Lower lobe of right lung (tissue), 2 donors: Measurements from ENCODE around the gene ZYG11A. TPM values are rescaled to one million over a fixed set of nuclear protein-coding genes. Genes with fewer than 3 reads are reported as not detected.

Experiments
- ATAC-seq, 2 donors: fragments of 200-7000 bp; cut with Tn5 transposase; one replicate each; pipeline ENCODE4 v1.9.1; 2020 to 2022; ENCODE audit warnings: mild to moderate bottlenecking in 2 of 2, moderate library complexity in 2 of 2
- DNase-seq: peaks from one replicate; pipeline ENCODE4 v3.0.0-alpha.2; 2020
- H3K27ac ChIP-seq: fragments of 200-600 bp; one replicate; pipeline ENCODE4 v1.8.0; 2022
- H3K27me3 ChIP-seq: fragments of 200-600 bp; one replicate; pipeline ENCODE4 v1.8.0; 2022; ENCODE audit warnings: low read depth
- H3K36me3 ChIP-seq: fragments of 200-600 bp; one replicate; pipeline ENCODE4 v1.8.0; 2022; ENCODE audit warnings: mild to moderate bottlenecking
- H3K4me1 ChIP-seq: fragments of 200-600 bp; one replicate; pipeline ENCODE4 v1.8.0; 2022
- H3K4me3 ChIP-seq: fragments of 200-600 bp; one replicate; pipeline ENCODE4 v1.8.0; 2022; ENCODE audit warnings: mild to moderate bottlenecking
- H3K9me3 ChIP-seq: fragments of 200-600 bp; one replicate; pipeline ENCODE4 v1.8.0; 2022
- CTCF ChIP-seq: fragments of 200-600 bp; IDR thresholded peaks from one replicate; pipeline ENCODE4 v1.8.0; 2022; ENCODE audit warnings: antibody characterized with exemption, mild to moderate bottlenecking
- intact Hi-C: fragments of 100-400 bp; cut with DNase I; formaldehyde crosslinking; loops from one replicate; pipeline ENCODE4 v1.11.0; 2022
- total RNA-seq: library from RNA; stranded (reverse); fragmentation: NEBNext Ultra II Directional; extraction: Animal tissue kit (Norgen Biotek cat#: 25700); gene quantifications from one replicate; pipeline ENCODE4 v1.2.1, GENCODE V29; 2021
- donor health status: DM: no; HTN: yes; CAD: no; lungs with severe emphysema.

ZYG11A gene
- total RNA-seq, 1 donor from 2014 or later, result not detected

DNA sequence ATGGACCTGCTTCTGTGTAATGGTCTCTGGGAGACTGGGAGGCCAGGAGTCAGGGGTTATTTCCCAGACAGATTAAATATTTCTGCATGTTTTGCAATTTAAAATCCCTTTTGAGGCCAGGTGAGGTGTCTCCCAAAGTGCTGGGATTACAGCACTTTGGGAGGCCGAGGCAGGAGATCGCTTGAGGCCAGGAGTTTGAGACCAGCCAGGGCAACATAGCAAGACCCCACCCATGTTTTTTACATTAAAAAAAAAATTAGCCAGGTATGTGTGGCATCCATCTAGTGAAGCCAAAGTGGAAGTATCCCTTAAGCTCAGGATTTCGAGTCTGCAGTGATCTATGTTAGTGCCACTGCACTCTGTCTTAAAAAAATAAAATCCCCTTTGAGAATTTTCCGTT is 44.9 kb downstream of the ZYG11A start:
- Histone ChIP-seq H3K27ac (no peak overlapping the region), H3K4me3 (no peak overlapping the region), H3K27me3 (no peaks in the 10 kb centered on the region), H3K4me1 (no peaks in the 10 kb centered on the region), H3K9me3 (no peaks in the 10 kb centered on the region), H3K36me3 (no peaks in the 10 kb centered on the region)
- intact Hi-C loops, result no loop called here
- no peak for DNase-seq
- ATAC-seq, result no peak
- no peak for TF ChIP-seq CTCF

DNA sequence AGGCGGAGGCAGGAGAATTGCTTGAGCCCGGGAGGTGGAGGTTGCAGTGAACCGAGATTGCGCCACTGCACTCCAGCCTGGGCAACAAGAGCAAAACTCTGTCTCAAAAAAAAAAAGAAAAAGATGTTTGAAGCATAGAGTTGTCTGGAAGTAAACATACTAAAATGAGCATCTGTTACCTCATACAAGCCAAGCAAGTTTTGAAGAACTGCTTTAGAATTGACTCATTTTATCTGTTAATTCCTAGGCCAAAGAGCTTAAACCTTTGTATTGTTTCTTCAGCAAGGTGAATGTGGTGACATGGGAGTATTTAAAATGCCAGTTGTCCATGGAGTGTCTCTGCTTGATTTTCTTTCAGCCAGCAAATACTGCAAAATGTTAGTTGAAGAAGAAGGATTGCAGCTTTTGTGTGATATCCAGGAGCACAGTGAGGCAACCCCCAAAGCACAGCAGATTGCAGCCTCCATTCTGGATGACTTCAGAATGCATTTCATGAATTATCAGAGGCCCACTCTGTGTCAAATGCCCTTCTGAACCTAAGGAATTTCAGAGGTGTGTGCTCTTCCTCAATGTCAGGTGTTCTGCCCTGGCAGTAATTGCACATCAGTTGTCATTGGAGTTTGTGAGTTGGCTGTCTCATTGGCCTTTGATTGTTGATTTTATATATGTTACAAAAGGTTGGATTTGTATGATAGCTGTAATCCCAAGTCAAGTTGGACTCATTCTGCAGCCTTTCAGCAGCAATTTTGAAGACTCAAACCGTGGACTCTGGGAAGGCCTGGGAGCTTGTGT is 50.1 kb downstream of the ZYG11A start:
- Histone ChIP-seq H3K4me3 (no peak overlapping the region), H3K27me3 (no peaks in the 10 kb centered on the region), H3K36me3 (peaks cover 31% of the 10 kb centered on the region), H3K9me3 (no peaks in the 10 kb centered on the region), H3K4me1 (no peaks in the 10 kb centered on the region), H3K27ac (no peak overlapping the region)
- no peak for TF ChIP-seq CTCF
- no peak for DNase-seq
- no peak for ATAC-seq
- intact Hi-C loops, result no loop called here

DNA sequence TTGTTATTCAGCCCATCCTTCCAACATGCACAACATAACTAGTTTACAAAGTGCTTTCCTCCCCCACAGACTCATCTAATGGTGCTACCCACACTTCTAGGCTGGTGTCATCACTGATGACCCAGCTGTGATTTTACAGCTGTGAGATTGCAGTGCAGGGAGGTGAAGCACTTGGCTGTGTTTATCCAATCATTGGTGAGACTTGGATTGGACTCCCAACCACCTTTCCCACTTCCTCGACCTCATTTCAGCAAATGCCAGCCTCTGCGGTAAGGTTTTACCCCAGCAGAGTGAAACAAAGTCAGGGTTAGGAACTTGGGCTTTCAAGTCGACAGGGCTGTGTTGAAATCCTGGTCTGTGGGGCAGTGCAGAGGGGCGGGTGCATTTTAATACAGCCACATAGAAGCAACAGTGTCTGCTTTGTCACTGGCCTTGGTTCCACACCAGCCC is 56.9 kb downstream of the ZYG11A start:
- no peak overlapping the region for H3K4me3 ChIP-seq
- H3K27me3 ChIP-seq, result no peaks in the 10 kb centered on the region
- no peaks in the 10 kb centered on the region for H3K4me1 ChIP-seq
- peaks cover 48% of the 10 kb centered on the region for H3K36me3 ChIP-seq
- ATAC-seq, result no peak
- H3K9me3 ChIP-seq, result no peaks in the 10 kb centered on the region
- no peak overlapping the region for H3K27ac ChIP-seq
- intact Hi-C loops, result no loop called here
- DNase-seq, result no peak
- TF ChIP-seq CTCF, result no peak

DNA sequence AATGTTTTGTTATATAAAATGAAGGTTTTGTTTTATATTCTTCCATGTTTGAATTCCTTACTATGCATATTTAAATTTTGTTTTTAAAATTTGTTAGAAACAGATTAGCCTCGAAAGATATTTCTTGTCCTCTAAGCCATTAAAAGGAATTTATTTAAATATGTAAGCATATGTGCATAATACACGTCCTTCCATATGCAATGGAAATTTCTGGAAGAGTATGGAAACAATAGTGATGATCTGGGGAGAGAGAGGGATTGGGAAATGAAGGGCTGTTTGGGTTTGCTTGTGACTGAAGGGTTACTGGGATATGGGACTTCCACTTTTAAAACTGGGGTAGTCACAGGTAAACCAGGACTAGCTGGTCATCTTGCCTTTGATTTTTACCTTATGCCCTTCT is 57.8 kb downstream of the ZYG11A start:
- no peaks in the 10 kb centered on the region for H3K27me3 ChIP-seq
- TF ChIP-seq CTCF, result no peak
- intact Hi-C loops, result no loop called here
- peaks cover 43% of the 10 kb centered on the region for H3K36me3 ChIP-seq
- H3K27ac ChIP-seq, result no peak overlapping the region
- H3K4me3 ChIP-seq, result no peak overlapping the region
- DNase-seq (no peak), ATAC-seq (no peak)
- H3K4me1 ChIP-seq, result no peaks in the 10 kb centered on the region
- no peaks in the 10 kb centered on the region for H3K9me3 ChIP-seq

- no peak for TF ChIP-seq CTCF
- H3K36me3 ChIP-seq, result peaks cover 40% of the 10 kb centered on the region
- H3K9me3 ChIP-seq, result no peaks in the 10 kb centered on the region
Observed at GRCh38 chr1:52901384-52901783, 58.8 kb downstream of the ZYG11A start.

More at GRCh38 chr1:52901384-52901783, 58.8 kb downstream of the ZYG11A start:
- ATAC-seq (no peak), DNase-seq (no peak)
- Histone ChIP-seq H3K4me3 (no peak overlapping the region), H3K4me1 (no peaks in the 10 kb centered on the region), H3K27ac (no peak overlapping the region), H3K27me3 (no peaks in the 10 kb centered on the region)
- intact Hi-C loops, result no loop called here
